PC-3 (cell line): Measurements from ENCODE around the gene TMED4.

Experiments
- EZH2 ChIP-seq: fragments of 300-600 bp; sonication (generic); IDR thresholded peaks from one replicate; pipeline ENCODE4 v1.6.1; 2017; ENCODE audit warnings: antibody characterized with exemption, mild to moderate bottlenecking, low read length; ENCODE audit not compliant: unreplicated experiment
- EZH2phosphoT487 ChIP-seq: fragments of 300-600 bp; sonication (generic); IDR thresholded peaks from 2 replicates; pipeline ENCODE4 v1.6.1; 2018; ENCODE audit warnings: mild to moderate bottlenecking, antibody characterized with exemption, low read length, borderline replicate concordance
- TF ChIP-seq, protein P1 (sequence below): fragments of 300-600 bp; sonication (generic); conservative IDR thresholded peaks from 2 replicates; pipeline ENCODE4 v1.5.1; 2017; ENCODE audit warnings: antibody characterized with exemption, low read depth, mild to moderate bottlenecking, low read length

DNA sequence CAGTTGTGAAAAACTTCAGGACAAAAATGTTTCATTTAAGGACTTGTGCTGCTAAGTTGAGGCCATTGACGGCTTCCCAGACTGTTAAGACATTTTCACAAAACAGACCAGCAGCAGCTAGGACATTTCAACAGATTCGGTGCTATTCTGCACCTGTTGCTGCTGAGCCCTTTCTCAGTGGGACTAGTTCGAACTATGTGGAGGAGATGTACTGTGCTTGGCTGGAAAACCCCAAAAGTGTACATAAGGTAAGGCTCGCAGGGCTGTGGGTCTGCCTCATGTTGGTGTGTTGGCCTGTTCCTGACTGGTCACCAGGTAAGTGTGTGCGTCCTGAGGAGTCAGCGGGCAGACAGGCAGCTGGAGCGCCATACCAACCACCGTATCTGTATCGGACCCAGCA is 42.3 kb upstream of the TMED4 start:
- TF ChIP-seq EZH2 (no peak), EZH2phosphoT487 (no peak)
- TF ChIP-seq, protein P1, sequence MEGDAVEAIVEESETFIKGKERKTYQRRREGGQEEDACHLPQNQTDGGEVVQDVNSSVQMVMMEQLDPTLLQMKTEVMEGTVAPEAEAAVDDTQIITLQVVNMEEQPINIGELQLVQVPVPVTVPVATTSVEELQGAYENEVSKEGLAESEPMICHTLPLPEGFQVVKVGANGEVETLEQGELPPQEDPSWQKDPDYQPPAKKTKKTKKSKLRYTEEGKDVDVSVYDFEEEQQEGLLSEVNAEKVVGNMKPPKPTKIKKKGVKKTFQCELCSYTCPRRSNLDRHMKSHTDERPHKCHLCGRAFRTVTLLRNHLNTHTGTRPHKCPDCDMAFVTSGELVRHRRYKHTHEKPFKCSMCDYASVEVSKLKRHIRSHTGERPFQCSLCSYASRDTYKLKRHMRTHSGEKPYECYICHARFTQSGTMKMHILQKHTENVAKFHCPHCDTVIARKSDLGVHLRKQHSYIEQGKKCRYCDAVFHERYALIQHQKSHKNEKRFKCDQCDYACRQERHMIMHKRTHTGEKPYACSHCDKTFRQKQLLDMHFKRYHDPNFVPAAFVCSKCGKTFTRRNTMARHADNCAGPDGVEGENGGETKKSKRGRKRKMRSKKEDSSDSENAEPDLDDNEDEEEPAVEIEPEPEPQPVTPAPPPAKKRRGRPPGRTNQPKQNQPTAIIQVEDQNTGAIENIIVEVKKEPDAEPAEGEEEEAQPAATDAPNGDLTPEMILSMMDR: no peak
